Fibroblast of pulmonary artery (primary cell): ENCODE results near the gene DLGAP1.

Experiments
- DNase-seq: peaks from one replicate; pipeline ENCODE4 v3.0.0-alpha.2; 2010; ENCODE audit warnings: low read depth
- H3K4me3 ChIP-seq: replicated peaks from 2 replicates; pipeline ENCODE4 v1.5.1; 2011; ENCODE audit warnings: low read depth, mild to moderate bottlenecking, control low read depth, low read length, moderate library complexity
- TF ChIP-seq, protein P1 (sequence below): IDR thresholded peaks from 2 replicates; pipeline ENCODE4 v1.5.1; 2011; ENCODE audit warnings: mild to moderate bottlenecking, control low read depth, low read length, inconsistent platforms; ENCODE audit errors: missing control alignments

The DLGAP1 gene

DNA sequence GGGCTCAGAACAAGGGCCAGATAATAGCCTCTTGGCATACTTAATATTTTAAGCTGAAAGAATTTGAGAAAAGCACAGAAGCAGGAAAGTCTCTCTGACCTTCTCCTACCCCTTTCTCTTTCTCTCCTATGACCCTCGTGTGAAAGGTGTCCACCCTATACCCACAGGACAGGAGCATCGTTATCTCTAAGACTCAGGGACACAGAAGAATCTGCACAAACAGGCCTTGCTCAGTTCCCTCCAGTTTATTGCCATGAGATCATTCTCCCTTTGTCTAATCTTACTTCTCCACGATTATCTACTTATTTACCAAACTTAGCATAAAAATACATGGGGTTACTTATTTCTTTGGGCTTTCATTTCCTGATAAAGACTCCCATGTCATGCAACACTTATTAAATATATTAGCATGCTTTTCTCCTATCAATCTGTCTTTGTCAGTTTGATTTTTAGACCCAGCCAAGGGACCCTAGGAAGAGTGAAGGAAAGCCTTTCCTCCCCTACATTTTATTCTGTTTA lies 370.7 kb downstream of the DLGAP1 start:
- TF ChIP-seq, protein P1, sequence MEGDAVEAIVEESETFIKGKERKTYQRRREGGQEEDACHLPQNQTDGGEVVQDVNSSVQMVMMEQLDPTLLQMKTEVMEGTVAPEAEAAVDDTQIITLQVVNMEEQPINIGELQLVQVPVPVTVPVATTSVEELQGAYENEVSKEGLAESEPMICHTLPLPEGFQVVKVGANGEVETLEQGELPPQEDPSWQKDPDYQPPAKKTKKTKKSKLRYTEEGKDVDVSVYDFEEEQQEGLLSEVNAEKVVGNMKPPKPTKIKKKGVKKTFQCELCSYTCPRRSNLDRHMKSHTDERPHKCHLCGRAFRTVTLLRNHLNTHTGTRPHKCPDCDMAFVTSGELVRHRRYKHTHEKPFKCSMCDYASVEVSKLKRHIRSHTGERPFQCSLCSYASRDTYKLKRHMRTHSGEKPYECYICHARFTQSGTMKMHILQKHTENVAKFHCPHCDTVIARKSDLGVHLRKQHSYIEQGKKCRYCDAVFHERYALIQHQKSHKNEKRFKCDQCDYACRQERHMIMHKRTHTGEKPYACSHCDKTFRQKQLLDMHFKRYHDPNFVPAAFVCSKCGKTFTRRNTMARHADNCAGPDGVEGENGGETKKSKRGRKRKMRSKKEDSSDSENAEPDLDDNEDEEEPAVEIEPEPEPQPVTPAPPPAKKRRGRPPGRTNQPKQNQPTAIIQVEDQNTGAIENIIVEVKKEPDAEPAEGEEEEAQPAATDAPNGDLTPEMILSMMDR, result no peak
- no peak overlapping the region for H3K4me3 ChIP-seq
- no peak for DNase-seq

DNA sequence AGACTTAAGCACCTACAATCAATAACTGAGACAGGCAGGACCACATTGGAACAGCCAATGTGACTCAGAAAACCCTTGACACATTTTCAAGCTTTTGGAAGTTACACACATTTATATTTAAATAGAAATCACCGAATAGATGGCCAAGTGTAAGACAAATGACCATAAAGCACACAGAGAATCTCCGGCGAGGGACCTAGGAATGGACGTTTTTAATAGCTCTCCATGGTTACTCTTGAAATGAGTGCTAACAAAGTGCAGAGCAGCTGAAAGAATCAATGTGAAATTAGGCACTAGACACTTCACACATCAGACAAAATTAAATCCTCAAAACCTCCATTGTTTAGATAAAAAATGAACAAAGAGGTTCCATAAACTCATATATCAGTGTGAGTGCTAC lies 376.9 kb downstream of the DLGAP1 start:
- no peak for DNase-seq
- TF ChIP-seq, protein P1, result no peak

DNA sequence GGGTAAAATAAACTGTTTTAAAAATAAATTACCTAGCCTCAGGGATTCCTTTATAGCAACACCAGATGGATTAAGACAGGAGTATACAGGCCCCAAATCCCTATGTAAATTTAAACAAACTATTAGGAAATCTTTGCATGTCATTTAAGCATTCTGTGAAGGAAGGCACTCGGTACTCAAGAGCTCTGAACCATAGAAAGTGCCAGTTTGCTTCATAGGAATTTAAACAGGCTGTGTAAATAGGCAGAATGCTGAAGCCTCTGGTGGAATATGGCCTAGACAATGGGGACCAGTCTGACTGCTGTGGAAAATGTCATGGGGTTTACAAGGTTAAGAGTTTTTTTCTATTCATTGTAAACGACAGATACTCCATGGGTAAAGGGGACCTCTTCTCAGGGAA lies 377.4 kb downstream of the DLGAP1 start:
- DNase-seq, result no peak
- H3K4me3 ChIP-seq, result no peak overlapping the region
- TF ChIP-seq, protein P1, result no peak

More for the DNA sequence above, 376.9 kb downstream of the DLGAP1 start:
- no peak overlapping the region for H3K4me3 ChIP-seq

DNA sequence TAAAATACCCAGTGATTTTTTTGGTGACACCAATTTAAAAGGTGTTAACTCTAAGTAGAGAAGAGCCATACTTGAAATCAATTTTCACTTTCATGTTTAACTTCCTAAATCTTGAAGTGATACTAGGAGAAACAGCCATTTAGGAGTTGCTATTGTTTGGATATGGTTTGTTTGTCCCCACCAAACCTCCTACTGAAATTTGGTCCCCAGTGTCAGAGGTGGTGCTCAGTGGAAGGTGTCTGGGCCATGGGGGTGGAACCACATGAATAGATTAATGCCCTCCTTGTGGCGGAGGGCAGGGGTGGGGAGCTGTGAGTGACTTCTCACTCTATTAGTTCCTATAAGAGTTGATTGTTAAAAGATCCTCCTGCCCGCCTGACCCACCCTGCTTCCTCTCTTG lies 377.9 kb downstream of the DLGAP1 start:
- TF ChIP-seq, protein P1, result no peak
- no peak for DNase-seq
- no peak overlapping the region for H3K4me3 ChIP-seq

DNA sequence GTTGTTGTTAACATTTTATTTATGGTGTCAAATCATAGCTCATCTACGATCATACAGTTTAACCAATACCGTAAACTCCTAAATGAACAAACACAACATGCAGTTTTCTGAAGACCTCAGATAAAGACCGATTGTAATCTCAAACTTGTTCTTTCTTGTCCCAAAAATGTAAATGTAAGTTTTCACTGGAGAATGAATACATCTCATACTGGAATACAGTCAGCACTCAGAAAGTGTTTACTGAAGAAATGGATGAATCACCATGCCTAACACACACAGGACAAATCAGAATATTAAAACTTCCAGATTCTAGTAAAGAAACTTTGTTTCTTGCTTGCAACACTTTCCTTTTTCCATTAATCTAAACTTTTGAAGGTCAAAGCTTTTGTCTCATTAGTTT lies 380.5 kb downstream of the DLGAP1 start:
- TF ChIP-seq, protein P1, result no peak
- DNase-seq, result no peak
- no peak overlapping the region for H3K4me3 ChIP-seq

DNA sequence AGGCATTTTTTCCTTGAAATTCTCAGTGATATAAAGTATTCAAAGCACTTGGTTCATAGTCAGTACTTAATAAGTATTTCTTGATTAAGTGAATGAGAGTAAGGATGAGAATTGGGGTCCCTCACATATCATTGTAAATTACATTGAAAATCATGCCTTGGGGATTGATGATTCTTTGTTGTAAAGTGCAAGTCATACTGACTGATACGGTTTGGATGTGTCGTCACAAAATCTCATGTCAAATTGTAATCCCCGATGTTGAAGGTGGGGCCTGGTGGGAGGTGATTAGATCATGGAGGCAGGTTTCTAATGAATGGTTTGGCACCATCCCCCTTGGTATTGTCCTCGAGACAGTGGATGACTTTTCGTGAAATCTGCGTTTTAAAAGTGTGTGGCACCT lies 385.9 kb downstream of the DLGAP1 start:
- H3K4me3 ChIP-seq, result no peak overlapping the region
- TF ChIP-seq, protein P1, result no peak
- no peak for DNase-seq

DNA sequence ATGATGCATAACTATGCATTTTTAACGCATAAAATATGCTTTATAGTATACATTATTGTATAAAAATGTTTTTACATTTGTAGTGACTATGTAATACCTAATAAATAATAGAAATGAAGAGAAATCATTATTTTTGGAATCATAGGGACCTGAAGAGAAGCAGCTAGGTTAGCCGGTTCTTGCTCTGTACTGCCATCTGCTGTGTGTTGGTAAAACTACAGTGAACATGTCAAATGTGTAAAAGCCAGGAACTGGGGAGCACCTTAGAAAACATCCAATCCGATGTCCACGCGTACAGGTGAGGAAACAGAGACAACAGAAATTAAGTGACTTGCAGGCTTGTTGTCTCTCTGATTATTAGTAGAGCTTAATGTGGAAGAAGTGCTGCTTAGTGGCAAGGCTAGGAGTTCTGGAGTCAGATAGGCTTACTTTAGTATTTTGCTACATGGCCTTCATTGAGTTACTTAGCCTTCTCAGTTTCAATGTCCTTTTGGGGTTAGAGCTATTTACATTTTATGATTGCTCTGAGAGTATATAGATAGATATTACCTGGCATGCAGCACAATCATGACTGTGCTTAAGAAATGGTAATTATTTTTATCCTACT lies 386.5 kb downstream of the DLGAP1 start:
- TF ChIP-seq, protein P1, result peak; percentile 87
- peak; percentile 64 for DNase-seq
- no peak overlapping the region for H3K4me3 ChIP-seq
